GM12891 (cell line): ENCODE results near the gene TRAF3IP3.

Experiments
- DNase-seq: peaks from one replicate; pipeline ENCODE4 v3.0.0; 2011; ENCODE audit warnings: low spot score; ENCODE audit not compliant: insufficient read length
- FAIRE-seq: peaks from 2 replicates; lab custom pipeline; 2011; peaks lifted over from hg19 to GRCh38; lab: Jason Lieb, UNC
- PAX5 ChIP-seq: IDR thresholded peaks from 2 replicates; pipeline ENCODE4 v1.6.1; 2011; ENCODE audit warnings: low read length, moderate library complexity, mild to moderate bottlenecking; ENCODE audit not compliant: insufficient read depth, severe bottlenecking
- POLR2A ChIP-seq: IDR thresholded peaks from 2 replicates; pipeline ENCODE4 v1.6.1; 2011; ENCODE audit warnings: low read depth, low read length, control low read depth
- POLR2AphosphoS5 ChIP-seq: IDR thresholded peaks from 2 replicates; pipeline ENCODE4 v1.6.1; 2011; ENCODE audit warnings: low read depth, low read length, control low read depth
- POU2F2 ChIP-seq: IDR thresholded peaks from 2 replicates; pipeline ENCODE4 v1.6.1; 2011; ENCODE audit warnings: low read depth, mild to moderate bottlenecking, control low read depth, low read length, moderate library complexity
- SPI1 ChIP-seq: IDR thresholded peaks from 2 replicates; pipeline ENCODE4 v1.6.1; 2011; ENCODE audit warnings: low read depth, low read length, control low read depth
- TAF1 ChIP-seq: IDR thresholded peaks from 2 replicates; pipeline ENCODE4 v1.6.1; 2011; ENCODE audit warnings: low read depth, low read length, control low read depth

The TRAF3IP3 gene

DNA sequence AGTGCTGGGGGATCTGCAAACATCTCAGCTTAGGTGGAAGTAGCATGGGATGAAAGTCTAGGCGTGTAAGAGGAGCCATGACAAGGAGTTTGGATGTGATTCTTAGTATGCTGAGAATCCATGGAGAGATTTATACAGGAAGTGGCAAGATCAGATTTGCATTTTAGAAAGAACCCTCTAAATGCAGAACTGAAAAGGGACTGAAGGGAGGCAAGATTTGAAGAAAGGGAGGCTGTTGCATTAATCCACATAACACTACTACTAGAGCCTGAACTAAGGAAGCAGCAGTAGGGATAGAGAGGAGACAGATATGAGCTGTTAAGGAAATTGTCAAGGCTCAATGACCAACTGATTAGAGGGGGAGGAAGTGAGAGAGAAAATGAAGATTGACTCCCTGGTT, 18.7 kb downstream of the TRAF3IP3 start:
- DNase-seq (no peak), FAIRE-seq (peak; percentile 65)
- TF ChIP-seq POU2F2 = 0 out of 2 replicates have a peak, but pooled peaks have one; percentile 18
- TF ChIP-seq SPI1 = peak; percentile 90
- no peak for TF ChIP-seq TAF1

DNA sequence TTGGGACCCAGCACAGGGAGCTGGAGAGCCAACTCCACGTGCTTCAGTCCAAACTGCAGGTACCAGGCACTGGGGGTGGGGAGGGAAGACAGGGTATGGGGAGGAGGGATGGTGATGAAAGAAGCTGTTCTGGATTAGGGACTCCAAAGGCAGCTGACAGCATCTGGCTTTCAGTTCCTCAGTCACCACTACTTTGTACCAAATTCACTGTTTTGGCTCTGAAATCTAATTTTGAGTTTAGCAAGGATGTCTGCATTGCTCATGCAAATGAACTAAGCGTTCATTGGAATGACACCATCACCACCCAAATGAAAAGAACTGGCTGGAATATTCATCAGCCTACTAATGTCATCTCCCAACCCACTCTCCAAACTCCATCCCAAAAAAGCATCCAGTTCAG, 19.8 kb downstream of the TRAF3IP3 start:
- TF ChIP-seq SPI1 = peak; percentile 84
- no peak for TF ChIP-seq PAX5
- no peak for DNase-seq
- FAIRE-seq = peak; percentile 79

DNA sequence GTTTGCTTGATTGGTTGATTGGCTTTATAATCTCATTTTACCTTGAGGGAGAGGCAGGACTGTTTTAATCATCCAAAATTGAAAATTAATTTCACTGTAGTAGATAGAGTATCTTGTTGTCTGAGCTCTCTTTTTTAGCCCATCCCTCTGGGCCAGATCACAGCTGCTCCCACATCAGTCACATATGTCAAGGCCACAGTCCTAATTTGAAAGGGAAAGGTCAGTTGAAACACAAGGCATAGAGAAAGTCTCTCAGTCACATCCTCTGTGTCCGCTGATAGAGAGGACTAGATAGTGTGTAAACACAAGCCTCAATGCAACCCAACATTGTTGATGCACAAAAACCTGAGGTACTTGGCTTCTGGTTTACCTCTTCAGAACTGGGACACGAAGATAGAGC, 21.7 kb downstream of the TRAF3IP3 start:
- TF ChIP-seq SPI1 (no peak), PAX5 (no peak), TAF1 (no peak), POLR2A (no peak), POLR2AphosphoS5 (no peak)
- FAIRE-seq (no peak), DNase-seq (no peak)

DNA sequence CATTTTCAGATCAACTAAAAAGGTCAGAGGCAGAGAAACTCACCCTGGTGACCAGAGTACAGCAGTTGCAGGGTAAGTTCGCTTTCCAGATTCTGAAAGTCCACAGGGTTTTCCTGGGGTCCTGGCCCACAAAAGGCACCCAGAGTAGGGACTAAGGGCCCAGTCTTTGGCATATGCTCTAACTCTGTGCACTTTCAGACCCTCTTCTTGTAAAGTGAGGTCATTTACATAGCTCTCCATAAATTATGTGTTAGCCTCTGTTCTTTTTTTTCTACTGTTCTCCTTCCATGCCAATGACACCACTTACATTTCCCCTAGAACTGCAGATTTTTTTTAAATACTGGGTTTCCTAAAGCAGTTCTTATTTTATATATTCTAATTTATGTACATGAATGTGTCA, 22.2 kb downstream of the TRAF3IP3 start:
- FAIRE-seq = no peak
- TF ChIP-seq POLR2AphosphoS5 = no peak
- no peak for TF ChIP-seq POU2F2
- TF ChIP-seq POLR2A = no peak
- TF ChIP-seq SPI1 = no peak
- no peak for TF ChIP-seq PAX5
- TF ChIP-seq TAF1 = no peak
- no peak for DNase-seq

DNA sequence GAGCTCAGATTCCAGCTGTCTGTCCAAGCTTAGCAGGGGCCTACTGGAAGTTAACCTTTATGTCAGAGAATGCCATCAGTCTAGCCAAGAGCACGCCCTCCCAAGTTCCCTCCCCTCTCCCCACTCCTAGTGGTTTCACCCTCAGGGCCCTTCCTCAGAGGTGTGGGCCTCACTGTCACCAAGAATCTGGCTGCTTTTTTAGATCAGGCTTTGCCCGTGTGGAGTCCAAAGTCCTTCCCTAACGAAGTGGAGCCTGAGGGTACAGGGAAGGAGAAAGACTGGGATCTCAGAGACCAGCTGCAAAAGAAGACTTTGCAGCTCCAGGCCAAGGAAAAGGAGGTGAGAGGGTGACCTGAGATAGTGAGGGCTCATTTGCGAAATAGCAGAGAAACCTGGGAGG, 24.4 kb downstream of the TRAF3IP3 start:
- no peak for TF ChIP-seq PAX5
- no peak for DNase-seq
- no peak for FAIRE-seq

DNA sequence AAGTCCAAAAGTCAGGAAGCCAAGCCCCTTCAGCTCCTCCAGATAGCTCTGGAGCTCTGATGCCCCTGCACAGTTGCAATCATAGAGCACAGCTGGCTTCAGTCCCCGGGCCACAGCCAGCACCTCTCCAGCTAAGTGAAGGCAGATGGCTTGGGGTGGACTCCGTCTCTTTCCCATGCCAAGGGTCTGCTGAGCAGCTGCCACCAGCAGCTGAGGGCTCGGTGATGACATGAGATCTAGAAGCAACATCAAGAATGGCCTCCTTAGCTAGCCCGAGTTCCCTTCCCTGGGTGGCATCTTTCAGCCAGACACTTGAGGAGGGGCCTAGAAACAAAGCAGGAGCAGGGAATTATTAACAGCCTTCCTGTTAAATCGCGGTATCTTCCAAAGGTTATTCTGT, 27.5 kb downstream of the TRAF3IP3 start:
- TF ChIP-seq TAF1 (no peak), SPI1 (no peak)
- DNase-seq (no peak), FAIRE-seq (no peak)

DNA sequence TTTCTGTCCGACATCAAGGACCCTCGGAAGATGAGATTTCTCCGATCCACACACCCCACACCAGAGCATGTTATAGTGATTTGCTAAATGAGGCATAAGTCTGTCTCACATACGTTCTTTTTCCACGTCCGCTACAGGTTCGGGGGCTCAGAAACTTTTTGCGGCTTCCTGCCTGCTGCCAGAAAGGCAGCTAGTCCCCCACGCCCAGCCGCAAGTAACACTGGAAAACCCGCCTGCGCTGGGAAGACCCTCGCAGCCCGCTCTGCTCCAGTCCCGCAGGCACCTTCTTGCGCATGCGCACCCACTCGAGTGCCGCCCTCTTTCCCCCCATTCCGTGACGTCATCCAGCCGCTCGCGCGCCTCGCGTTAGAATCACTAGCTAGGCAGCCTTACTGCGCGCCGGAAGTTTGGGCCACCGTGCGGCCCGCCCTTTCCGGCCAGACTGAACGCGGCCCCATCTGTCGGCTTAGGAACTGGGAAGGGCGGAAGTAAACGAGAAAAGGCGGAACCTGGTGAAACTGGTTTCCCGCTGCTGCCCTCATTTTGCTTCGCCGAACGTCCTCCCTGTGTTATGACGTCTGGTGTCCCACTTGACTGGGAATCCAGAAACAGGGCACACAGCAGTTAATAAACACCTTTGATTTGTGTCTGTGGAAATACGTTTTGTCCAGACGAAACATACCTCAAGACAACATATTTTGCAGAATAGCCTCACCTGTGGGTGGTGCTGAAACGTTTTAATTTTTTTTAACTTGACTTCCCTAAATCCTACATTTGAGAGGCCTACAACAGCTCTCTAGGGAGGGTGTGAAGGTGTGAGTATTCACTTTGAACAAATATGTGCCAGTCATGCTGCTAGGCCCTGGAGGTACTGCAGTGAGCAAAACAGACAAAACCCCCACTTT, 28.7 kb downstream of the TRAF3IP3 start, which contains the start of gene C1orf74:
TSS of gene C1orf74 (minus strand) at position 295 of the 905 bp plus-strand sequence. CDS start 925 bp downstream, outside the sequence.
- peak; percentile 88 for TF ChIP-seq POLR2AphosphoS5
- TF ChIP-seq SPI1 = peak; percentile 71
- TF ChIP-seq POLR2A = peak; percentile 87
- TF ChIP-seq POU2F2 = 0 out of 2 replicates have a peak, but pooled peaks have one; percentile 22
- TF ChIP-seq PAX5 = no peak
- peak; percentile 61 for TF ChIP-seq TAF1
- FAIRE-seq (peak; percentile 100), DNase-seq (peak; percentile 79)

DNA sequence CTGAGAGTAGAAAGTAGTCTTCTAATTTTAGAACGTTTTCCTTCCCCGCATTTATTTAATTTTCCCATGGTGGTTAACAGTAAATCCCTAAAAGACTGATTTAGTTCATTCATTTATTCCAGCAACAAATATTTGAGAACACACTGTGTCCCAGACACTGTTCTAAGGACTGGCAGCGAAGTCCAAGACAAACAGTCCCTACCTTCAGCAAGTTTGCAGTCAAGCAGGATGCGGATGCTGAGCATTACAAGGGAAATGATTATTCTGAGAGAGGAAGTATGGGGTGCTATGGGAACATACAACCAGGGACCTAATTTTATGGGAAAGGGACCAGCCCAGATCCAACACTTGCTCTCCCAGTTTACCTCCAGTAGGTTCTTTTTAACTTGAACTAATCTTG, 29.7 kb downstream of the TRAF3IP3 start:
- FAIRE-seq (no peak), DNase-seq (no peak)
- TF ChIP-seq POLR2A (no peak), TAF1 (no peak), SPI1 (no peak), POU2F2 (no peak), PAX5 (no peak)

DNA sequence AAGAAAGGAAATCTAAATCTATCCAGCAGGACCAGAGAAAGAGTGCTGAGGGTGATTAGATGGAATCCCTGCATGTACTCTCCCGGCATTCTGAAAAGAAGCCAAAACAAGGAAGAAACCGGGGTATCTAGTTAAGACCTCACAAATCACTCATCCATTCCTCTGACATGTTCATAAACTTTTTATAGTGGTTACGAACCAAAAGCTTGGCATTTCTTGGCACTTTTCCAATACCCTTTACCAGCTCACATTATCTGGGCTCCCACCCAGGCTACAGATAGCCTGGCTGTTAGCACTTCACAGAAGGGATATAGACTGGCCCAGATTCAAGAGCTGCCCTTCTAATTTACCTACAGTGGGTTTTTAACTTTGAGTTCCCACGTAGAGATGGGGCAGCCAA, 30.3 kb downstream of the TRAF3IP3 start:
- TF ChIP-seq POU2F2 (no peak), PAX5 (no peak), TAF1 (no peak), POLR2A (no peak), POLR2AphosphoS5 (no peak), SPI1 (no peak)
- FAIRE-seq (no peak), DNase-seq (no peak)

DNA sequence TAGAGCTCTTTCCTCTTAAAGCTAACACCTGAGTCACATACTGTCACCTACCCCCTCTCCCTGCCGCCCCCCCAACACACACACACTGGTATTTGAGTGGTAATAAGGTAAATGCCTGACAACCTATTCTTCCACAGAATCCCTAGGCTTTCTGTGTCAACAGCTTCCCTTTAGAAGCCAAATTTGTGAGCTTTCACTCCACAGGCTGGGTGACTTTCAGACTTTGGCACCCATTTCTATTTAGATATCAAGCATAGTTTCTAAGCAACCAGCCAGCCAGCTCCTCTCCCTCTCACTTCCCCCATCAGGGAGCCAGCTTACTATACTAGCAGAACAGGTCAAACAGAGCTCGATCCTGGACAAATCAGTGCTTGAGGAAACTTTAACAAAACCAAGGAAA, 31.7 kb downstream of the TRAF3IP3 start:
- no peak for TF ChIP-seq POU2F2
- no peak for TF ChIP-seq SPI1
- TF ChIP-seq POLR2AphosphoS5 = no peak
- TF ChIP-seq POLR2A = no peak
- no peak for TF ChIP-seq PAX5
- TF ChIP-seq TAF1 = no peak
- no peak for FAIRE-seq

DNA sequence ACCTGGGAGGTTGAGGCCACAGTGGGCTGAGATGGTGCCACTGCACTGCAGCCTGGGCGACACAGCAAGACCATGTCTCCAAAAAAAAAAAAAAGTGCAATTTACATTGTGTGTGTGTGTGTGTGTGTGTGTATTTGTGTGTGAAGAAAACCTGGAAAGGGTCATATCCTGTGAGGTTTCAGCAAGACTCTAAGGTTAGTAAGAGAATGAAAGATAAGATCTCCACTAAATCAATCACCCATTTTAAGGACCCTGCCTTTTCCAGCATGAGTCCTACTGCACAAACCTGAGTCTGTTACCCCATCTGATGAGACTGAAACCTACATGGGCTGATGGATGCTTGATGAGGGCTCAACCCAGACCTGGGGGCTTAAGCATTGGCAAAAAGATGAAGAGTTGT, 33.4 kb downstream of the TRAF3IP3 start:
- TF ChIP-seq TAF1 (no peak), POLR2AphosphoS5 (no peak), POU2F2 (no peak), SPI1 (no peak), POLR2A (no peak), PAX5 (no peak)
- no peak for DNase-seq
- FAIRE-seq = no peak

More for the DNA sequence above, 31.7 kb downstream of the TRAF3IP3 start:
- DNase-seq = no peak
